GM18951 (cell line): ENCODE data around the gene PNPLA6.
"Not testable (repeated sequence)": the region's sequence is repeated elsewhere in the genome, so short reads cannot be mapped to it uniquely, and the experiment has no call there.

ENCODE experiments used
- POLR2A ChIP-seq: IDR thresholded peaks from 4 replicates; pipeline ENCODE4 v1.6.1; 2011; ENCODE audit warnings: mild to moderate bottlenecking; ENCODE audit not compliant: insufficient read length, insufficient read depth; ENCODE audit errors: extremely low read depth
- in situ Hi-C: fragments of 300-500 bp; cut with MboI; formaldehyde crosslinking; loops from one replicate; pipeline ENCODE4 v1.12.0; 2022; ENCODE audit warnings: low sequenced_read_pairs, mixed read lengths, inconsistent platforms; ENCODE audit not compliant: unreplicated experiment

PNPLA6 gene

DNA sequence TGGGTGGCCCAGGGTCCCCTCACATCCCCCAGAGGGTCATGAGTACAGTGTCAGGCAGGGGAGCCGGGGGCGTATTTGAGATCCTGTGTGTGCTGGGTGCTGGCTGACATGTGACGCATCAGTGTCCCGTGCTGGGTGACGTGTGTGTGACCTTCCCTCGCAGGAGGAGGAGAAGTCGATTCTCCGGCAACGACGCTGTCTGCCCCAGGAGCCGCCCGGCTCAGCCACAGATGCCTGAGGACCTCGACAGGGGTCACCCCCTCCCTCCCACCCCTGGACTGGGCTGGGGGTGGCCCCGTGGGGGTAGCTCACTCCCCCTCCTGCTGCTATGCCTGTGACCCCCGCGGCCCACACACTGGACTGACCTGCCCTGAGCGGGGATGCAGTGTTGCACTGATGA is 25.8 kb downstream of the PNPLA6 start:
- in situ Hi-C loops = loop anchor here (25.0 kb wide), 1 partner anchor 251 kb away; no protein-coding TSS in a partner anchor
- no peak for TF ChIP-seq POLR2A

DNA sequence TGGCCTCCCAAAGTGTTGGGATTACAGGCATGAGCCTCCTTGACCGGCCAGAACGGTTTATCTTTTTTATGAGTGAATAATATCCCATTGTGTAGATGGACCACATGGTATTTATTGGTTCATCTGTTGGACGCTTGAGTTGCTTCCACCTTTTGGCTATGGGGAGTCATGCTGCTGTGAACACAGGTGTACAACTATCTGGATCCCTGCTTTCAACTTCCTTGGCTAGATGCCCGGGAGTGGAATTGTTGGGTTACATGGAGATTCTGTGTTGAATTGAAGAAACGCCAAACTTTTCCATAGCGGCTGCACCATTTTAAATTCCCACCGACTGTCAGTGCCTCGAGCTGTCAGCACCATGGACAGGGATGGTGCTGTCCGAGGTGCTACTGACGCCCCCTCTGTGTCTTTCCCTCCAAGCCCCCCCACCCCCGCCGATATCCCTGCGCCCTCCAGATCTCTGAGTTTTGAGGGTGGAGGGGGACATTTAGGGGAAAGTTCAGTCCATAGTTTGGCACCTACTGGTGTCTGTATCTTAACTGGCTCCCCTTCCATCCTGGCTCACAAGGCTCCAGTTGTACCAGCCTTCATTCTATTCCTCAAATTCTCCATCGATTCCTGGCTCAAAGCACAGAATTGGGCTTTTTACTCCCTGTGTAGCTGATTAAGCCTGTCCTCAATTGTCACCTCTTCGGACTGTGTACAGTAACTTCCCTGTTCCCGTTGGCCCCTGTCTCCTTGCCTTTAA is 27.3 kb downstream of the PNPLA6 start:
- in situ Hi-C loops = loop anchor here (25.0 kb wide), 1 partner anchor 249 kb away; no protein-coding TSS in a partner anchor

DNA sequence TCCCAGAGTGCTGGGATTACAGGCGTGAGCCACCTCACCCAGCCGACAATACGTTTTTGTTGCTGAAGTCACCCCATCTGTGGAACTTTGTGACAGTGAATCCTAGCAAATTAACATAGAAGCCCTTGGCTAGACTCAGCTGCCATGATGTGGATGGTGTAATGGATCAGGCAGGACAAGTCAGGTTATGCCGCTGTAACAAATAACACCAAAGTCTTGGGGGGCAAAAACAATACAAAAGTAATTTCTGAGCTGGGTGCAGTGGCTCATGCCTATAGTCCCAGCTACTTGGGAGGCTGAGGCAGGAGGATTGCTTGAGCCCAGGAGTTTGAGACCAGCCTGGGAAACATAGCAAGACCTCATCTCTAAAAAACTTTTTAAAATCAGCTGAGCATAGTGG is 29.3 kb downstream of the PNPLA6 start:
- in situ Hi-C loops = loop anchor here (25.0 kb wide), 1 partner anchor 247 kb away; no protein-coding TSS in a partner anchor
- TF ChIP-seq POLR2A = no peak

More for the DNA sequence above, 27.3 kb downstream of the PNPLA6 start:
- TF ChIP-seq POLR2A = no peak

DNA sequence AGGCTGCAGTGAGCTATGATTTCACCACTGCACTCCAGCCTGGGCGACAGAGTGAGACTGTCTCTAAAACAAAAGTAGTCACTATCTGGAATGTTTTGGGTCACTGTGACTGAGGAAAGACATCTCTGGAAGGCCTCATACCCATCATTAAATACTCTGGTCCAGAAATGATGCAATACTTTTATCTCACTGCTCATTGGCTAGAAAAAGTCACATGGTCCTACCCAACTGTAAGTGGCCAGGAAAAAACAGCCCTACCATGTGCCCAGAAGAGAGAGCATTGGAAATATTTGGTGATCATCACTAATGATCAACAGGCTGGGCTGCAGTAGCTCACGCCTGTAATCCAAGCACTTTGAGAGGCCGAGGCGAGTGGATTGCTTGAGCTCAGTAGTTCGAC is 29.8 kb downstream of the PNPLA6 start:
- TF ChIP-seq POLR2A = no peak
- in situ Hi-C loops = loop anchor here (25.0 kb wide), 1 partner anchor 247 kb away; no protein-coding TSS in a partner anchor

DNA sequence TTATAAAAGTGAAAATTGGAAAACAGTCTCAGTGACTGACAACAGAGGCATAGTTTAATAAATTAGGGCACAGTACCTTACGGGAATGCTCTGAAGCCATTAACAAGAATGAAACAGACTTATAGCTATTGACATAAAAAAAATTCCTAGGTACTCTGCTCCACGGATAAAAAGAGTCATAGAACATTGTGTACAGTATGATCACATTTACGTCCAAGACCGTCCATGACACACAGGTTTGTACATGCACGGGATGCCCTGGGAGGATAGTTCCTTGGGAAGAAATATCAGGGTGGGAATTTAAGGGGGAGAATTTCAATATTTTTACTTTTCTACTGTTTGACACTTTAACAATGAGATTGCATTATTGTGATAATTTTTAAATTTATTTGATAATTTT is 35.2 kb downstream of the PNPLA6 start:
- no peak for TF ChIP-seq POLR2A
- in situ Hi-C loops = loop anchor here (25.0 kb wide), 1 partner anchor 242 kb away; no protein-coding TSS in a partner anchor

DNA sequence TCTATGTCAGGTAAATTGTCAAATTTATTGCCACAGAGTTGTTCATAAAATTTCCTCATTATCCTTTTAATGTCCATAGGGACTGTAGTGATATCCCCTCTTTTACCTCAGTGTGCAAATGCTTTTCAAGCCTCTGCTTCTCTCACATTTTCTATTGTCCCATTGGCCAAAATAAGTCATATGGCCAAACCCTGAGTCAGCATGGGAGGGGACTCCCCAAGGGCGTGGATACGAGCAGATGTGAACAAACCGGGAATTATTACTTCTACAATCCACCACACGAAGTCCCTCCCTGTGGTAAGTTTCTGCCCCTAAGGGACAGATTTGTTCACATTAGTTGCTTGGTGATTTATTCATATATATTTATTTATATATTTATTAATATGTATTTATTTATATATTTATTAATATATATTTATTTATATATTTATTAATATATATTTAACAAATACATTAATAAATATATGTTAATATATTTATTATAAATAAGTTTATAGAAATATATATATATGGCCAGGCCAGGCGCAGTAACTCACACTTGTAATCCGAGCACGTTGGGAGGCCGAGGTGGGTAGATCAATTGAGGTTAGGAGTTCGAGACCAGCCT is 40.0 kb downstream of the PNPLA6 start:
- no peak for TF ChIP-seq POLR2A
- in situ Hi-C loops = no loop called here

DNA sequence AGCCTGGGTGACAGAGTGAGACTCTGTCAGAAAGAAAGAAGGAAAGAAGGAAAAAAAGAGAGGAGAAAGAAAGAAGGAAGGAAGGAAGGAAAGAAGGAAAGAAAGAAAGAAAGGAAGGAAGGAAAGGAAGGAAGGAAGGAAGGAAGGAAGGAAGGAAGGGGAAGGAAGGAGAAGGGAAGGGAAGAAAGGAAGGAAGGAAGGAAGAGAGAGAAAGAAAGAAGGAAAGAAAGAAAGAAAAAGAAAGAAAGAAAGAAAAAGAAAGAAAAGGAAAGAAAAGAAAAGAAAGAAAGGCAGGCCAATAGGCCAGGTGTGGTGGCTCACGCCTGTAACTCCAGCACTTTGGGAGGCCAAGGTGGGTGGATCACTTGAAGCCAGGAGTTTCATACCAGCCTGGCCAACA is 41.9 kb downstream of the PNPLA6 start:
- in situ Hi-C loops = not testable (repeated sequence)

DNA sequence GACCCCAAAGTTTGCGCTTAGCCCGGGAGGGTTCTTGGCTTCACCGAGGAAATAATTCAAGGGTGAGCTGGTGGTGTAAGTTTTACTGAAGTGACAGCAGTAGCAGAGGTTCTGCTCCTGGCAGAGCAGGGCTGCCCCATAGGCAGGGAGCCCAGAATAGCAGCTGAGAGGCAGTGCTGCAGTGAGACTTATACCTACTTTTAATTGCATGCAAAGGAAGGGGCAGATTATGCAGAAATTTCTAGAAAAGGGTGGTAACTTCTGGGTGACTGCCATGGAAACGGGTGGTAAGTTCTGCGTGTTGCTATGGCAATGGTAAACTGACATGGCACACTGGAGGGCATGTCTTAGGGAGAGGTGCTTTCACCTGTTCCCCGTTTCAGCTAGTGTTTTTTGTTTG is 42.6 kb downstream of the PNPLA6 start:
- in situ Hi-C loops = no loop called here

DNA sequence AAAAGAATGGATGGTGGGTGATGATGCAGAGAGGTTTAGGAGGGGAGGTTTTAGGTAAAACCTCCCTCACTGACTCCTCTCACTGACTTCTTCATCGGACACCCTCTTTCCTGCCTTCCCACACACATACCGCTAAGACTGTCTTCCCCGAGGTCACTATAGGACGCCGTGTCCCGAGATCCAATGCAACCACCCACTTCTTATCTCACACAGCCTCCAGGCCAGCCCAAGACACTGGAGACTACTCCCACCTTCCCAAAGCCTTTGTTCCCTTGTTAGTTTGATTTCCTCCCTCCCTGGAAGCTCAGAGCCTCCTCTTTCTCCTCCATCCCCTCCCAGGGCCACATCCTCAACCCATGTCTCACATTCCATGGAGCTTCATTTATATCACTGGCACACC is 43.7 kb downstream of the PNPLA6 start:
- in situ Hi-C loops = no loop called here
- no peak for TF ChIP-seq POLR2A

More for the DNA sequence above, 42.6 kb downstream of the PNPLA6 start:
- TF ChIP-seq POLR2A = no peak

DNA sequence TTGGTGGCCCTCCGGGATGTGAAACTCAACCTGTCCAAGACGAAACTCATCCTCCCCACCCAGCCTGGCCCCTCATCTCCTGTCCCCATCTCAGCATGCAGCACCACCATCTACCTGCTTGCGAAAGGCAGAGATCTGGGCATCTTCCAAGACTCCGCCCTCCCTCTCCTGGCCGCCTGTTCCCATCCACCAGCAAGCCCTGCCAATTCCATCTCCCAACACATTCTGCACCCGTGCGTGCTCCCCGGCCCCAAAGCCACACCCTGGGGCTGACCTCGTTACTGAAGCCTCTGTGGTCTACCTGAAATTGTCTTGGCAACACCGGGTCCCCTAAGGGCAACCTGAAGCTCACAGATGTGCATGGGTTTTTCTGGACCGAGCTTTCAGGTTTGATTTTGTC is 46.9 kb downstream of the PNPLA6 start:
- in situ Hi-C loops = no loop called here
- TF ChIP-seq POLR2A = no peak

DNA sequence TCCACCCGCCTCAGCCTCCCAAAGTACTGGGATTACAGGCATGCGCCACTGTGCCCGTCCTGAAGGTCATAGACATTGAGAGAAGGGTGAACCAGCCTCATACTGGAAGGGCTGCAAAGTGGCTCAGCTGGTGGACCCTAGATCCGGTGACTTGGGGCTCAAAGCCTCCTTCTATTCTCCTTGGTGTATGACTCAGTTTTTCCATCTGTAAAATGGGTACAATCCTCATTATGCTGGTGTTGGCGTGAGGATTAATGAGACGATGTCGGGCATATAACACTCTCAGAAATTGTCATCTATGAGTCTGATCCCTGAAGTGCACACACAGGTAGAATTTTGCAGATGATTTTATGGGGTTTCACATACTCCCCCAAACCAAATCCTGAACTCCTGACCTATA is 54.3 kb downstream of the PNPLA6 start:
- no peak for TF ChIP-seq POLR2A
- in situ Hi-C loops = no loop called here

DNA sequence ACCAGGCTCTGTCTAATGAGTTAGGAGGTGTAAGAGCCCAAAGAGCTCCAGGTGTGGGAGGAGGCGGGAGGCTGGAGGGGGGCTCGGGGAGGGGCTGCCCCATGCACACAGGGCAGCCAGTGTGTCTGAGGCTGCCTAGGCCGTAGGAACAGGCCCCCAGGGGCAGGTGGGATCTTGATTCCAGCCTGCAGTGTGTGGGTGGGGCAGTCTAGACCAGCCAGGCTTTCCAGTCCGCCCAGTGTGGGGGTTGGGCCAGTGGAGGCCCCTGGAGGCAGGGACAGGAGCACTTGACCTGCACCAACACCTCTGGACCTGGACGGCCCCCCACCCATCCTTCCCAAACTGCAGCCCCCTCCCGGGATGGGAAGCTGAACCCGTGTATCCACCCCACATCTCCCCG is 54.7 kb downstream of the PNPLA6 start:
- in situ Hi-C loops = no loop called here

DNA sequence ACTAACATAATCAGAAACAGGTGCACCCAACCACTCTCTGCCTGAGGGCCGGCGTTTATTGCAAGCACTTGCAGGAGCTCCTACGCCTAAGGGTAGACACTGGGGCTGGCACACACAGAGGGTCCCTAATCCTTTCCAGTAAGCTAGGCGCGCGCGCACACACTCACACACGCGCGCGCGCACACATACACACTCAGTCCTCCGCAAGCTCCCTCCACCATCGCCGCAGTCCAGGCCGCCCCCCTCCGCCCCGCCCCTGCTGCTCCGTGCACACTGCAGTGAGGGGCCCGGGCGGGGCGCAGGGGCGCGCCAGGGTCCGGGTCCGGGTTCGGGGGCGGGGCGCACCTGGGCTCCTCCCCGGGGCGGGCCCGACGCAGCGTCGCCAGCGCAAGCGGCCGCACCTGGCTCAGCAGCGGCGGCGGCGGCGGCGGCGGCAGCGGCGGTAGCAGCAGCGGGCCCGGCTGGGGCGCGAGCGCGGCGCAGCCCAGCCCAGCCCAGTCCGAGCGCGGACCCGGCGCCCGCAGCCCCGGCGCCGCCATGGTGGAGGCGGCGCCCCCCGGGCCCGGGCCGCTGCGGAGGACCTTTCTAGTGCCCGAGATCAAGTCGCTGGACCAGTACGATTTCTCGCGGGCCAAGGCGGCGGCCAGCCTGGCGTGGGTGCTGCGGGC is 60.1 kb downstream of the PNPLA6 start, which contains the start of gene CAMSAP3:
Gene CAMSAP3 (plus strand): TSS at position 398 of the 668 bp plus-strand sequence. CDS start 140 bp downstream, at position 538.
- in situ Hi-C loops = no loop called here
- TF ChIP-seq POLR2A = peak; percentile 24

More for the DNA sequence above, 54.7 kb downstream of the PNPLA6 start:
- no peak for TF ChIP-seq POLR2A
